Measurements from ENCODE around the gene VSX1.

DNA sequence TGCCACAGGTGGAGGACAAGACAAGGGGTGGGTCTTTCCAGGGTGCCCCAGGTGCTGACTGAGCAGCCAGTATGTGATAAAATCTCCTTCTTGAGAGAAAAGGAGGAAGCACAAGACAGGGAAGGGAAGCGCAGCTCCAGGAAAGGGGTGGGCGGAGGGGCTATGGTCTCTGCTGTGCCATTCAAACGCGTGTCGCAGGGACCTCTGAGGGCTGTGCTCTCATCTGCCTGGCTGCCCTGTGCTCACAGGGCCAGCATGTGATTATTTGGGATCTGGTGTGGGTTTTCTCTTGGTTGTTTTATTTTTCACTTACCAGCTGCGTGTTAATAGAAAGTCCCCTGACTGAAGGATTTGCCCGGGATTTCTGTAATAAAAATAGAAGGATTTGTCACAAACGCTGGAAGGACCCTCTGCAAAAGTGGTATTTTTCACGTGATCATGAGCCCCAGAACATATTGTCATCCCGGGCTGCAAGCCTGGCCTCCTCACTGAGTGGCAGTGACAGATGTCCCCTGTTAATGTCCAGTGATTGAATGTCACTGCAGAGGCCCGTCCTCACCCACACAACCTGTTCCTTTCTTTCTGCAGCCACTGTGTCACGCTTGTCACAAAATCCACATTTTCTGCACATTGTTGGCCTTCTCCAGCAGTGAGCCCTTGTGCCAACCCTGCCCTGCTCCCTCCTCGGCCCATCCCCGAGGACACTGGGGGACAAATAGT is 35.0 kb upstream of the VSX1 start:
- TF ChIP-seq EZH2 (IDR thresholded peaks at IDR 0.05) (no peak), POLR2AphosphoS5 (IDR thresholded peaks at IDR 0.05; ENCODE audit: borderline replicate concordance, low read depth, low read length) (no peak)

Measured in SK-N-MC (cell line).